GM12801 (cell line): ENCODE measurements around the gene LPAR1.

Experiments used
- TF ChIP-seq, protein P1 (sequence below): IDR thresholded peaks from one replicate; pipeline ENCODE4 v1.5.1; 2011; ENCODE audit warnings: control low read depth; ENCODE audit not compliant: insufficient read length; ENCODE audit errors: extremely low read depth

Gene LPAR1

DNA sequence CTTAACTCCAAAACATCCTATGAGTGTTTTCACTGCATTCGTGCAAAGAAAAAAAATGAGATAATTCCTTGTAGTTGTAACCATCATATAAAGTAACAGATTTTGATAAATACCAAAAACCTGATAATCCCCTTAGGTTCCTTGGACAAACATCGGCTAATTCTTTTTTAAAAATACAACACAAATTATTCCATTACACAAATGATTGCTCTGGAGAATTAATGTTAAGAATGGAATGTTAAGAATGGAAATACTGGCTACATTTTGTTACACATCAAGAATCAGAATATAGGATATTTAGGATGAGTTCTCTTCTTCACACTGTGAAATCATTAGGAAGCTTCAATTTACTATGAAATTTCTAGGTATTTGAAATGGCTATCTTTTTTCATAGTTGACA, 139.4 kb downstream of the LPAR1 start:
- TF ChIP-seq, protein P1, sequence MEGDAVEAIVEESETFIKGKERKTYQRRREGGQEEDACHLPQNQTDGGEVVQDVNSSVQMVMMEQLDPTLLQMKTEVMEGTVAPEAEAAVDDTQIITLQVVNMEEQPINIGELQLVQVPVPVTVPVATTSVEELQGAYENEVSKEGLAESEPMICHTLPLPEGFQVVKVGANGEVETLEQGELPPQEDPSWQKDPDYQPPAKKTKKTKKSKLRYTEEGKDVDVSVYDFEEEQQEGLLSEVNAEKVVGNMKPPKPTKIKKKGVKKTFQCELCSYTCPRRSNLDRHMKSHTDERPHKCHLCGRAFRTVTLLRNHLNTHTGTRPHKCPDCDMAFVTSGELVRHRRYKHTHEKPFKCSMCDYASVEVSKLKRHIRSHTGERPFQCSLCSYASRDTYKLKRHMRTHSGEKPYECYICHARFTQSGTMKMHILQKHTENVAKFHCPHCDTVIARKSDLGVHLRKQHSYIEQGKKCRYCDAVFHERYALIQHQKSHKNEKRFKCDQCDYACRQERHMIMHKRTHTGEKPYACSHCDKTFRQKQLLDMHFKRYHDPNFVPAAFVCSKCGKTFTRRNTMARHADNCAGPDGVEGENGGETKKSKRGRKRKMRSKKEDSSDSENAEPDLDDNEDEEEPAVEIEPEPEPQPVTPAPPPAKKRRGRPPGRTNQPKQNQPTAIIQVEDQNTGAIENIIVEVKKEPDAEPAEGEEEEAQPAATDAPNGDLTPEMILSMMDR = no peak

- TF ChIP-seq, protein P1 = no peak
Observed at GRCh38 chr9:110898358-110898757, 139.9 kb downstream of the LPAR1 start.

GRCh38 chr9:110897943-110898342, 140.3 kb downstream of the LPAR1 start:
- TF ChIP-seq, protein P1 = no peak

GRCh38 chr9:110895147-110895905, 142.9 kb downstream of the LPAR1 start:
- TF ChIP-seq, protein P1 = no peak

GRCh38 chr9:110894731-110895130, 143.5 kb downstream of the LPAR1 start:
- TF ChIP-seq, protein P1 = no peak

DNA sequence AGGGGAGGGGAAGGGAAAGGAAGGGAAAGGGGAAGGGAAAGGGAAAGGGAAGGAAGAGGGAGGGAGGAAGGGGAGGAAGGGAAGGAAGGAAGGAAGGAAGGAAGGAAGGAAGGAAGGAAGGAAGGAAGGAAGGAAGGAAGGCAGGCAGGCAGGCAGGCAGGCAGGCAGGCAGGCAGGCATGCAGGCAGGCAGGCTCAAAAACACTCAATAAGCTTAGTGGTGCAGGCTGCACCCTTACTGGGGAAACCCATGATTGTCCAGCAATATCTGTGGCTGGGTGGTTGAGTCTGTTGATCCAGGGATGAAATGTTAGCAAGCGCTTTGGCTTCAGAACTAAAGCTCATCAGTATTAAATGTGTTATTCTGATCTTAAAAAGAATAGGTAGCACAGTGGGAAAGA, 145.6 kb downstream of the LPAR1 start:
- TF ChIP-seq, protein P1 = no peak

- TF ChIP-seq, protein P1 = no peak
Observed at GRCh38 chr9:110891760-110892159, 146.5 kb downstream of the LPAR1 start.
